ENCODE results near the gene LRTM2. TPM values are rescaled to one million over a fixed set of nuclear protein-coding genes. Genes with fewer than 3 reads are reported as not detected.

The LRTM2 gene
- total RNA-seq, 4 donors from 2014 or later, result not detected

DNA sequence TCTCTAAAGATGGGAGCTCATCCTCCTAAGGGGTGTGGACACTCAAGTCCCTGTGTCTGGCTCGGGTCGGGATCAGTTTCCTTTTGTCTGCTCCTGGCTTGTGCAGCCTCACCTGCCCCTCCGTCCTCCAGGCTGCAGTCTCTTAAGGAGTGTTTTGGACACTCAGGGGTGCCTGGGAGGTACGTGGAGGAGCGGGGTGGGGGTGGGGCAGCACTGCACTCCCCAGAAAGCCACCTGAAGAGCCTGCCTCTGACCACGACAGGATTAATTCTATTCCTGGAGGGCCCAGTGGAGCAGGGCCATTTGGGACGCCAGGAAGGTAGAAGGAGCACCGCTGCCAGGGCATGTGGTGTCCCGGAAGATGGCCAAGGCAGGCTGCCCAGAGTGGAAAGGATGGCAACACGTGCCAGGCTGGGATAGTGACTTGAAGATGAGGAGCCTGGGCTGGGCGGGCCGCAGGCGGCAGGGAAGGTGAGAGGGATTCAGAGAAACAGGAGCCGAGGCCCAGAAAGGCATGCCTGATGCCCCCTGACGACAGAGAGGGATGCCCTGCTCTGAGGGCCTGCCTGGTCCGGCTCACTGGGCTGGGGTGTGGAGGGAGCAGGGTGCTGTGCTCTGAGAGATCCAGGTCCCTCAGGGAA, 14.8 kb upstream of the LRTM2 start:
- 88 to 93% methylated on average over 13 to 15 of the region's 16 CpGs for WGBS, 2 donors
- TF ChIP-seq CTCF (IDR thresholded peaks at IDR 0.05), result no peak
- TF ChIP-seq POLR2A (IDR thresholded peaks at IDR 0.05), result no peak
- Histone ChIP-seq H3K4me1 (peaks cover 0 to 4% of the 10 kb centered on the region in 2 donors), H3K36me3 (no peaks in the 10 kb centered on the region), H3K9me3 (no peaks in the 10 kb centered on the region), H3K4me3 (replicated peaks in 1 of 3) (no peak overlapping the region), H3K27ac (no peak overlapping the region), H3K27me3 (no peaks in the 10 kb centered on the region)
- no peak for DNase-seq
- intact Hi-C loops (cut with DNase I), result loop anchor here (10.0 kb wide), 1 partner anchor 229 kb away; no protein-coding TSS in a partner anchor

DNA sequence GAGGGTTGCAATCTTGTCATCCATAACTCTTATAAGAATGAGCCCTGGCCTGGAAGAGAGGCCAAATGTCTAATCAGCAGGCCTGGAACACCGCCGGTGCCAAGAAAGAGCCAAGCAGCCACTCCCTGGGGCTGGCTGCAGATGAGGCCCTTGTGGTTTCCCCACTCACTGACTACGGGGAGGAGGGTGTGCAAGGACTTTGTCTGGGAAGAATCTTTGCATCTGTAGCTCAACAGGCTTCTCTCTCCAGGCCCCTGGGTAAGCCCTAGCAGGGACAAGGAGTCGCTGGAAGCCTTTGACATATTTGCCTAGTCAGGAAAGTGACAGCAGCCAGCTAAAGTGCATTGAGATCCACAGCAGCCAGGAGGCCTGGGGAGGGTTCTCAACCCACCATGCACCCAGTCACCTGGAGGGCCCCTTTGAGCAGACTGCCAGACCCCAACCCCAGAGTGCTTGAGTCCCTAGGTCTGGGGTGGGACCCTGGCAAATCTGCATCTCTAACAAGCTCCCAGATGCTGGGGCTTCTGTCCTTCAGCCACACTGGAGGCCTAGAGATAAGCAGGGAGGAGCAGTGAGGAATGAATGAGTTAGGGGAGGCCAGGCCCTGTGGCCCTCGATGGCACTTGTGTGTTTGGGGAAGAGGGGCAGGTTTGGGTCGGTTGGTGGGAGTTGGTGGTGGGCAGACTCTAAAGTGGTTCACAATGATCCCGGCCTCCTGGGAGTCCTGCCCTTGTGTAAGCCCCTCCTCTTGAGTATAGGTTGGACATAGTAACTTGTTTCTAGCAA, 13.9 kb upstream of the LRTM2 start:
- WGBS, 2 donors, result 69 to 70% methylated on average over 6 to 7 of the region's 7 CpGs
- no peak overlapping the region for H3K27ac ChIP-seq
- H3K36me3 ChIP-seq, result no peaks in the 10 kb centered on the region
- no peaks in the 10 kb centered on the region for H3K9me3 ChIP-seq
- TF ChIP-seq POLR2A (IDR thresholded peaks at IDR 0.05) (no peak), CTCF (IDR thresholded peaks at IDR 0.05) (no peak)
- H3K27me3 ChIP-seq, result no peaks in the 10 kb centered on the region
- intact Hi-C loops (cut with DNase I), result loop anchor here (10.0 kb wide), 1 partner anchor 228 kb away; no protein-coding TSS in a partner anchor
- H3K4me3 ChIP-seq (replicated peaks in 1 of 3), result no peak overlapping the region
- peaks cover 0 to 8% of the 10 kb centered on the region in 2 donors for H3K4me1 ChIP-seq
- no peak for DNase-seq

DNA sequence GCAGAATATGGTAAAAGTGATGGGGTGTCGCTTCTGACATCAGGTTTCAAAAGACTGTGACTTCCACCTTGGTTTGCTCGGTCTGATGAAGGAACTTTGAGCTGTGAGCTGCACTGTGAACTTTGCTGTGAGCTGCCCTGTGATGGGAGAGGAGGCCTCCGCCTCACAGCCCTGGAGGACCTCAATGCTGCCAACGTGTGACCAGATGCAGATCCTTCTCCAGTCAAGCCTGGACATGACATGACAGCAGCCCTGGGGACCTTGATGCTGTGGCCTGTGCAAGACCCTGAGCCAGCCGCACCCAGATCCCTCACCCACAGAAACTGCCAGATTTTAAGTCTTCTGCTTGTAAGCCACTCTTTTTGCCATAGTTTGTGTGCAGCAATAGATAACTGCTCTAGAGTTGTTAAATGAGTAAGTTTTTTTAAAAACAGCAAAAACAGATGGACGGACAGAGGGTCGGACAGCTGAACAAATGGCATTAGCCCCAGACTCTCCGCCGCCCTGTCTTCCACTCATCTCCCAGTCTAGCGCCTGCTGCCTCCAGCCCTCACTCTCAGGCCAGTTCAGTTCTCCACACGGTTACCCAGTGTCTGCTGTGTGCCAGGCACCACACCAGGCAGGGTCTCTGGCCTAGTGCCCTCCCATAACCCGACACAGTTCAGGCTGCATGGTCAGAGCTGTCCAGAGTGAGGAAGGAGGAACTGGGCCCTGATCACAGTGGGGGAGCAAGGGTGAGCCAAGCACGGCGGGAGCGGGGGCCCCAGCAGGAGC, 13.1 kb upstream of the LRTM2 start:
- intact Hi-C loops (cut with DNase I), result loop anchor here (10.0 kb wide), 1 partner anchor 228 kb away; no protein-coding TSS in a partner anchor
- Histone ChIP-seq H3K27me3 (no peaks in the 10 kb centered on the region), H3K9me3 (no peaks in the 10 kb centered on the region), H3K4me1 (peaks cover 0 to 8% of the 10 kb centered on the region in 2 donors), H3K4me3 (replicated peaks in 1 of 3) (no peak overlapping the region), H3K27ac (no peak overlapping the region), H3K36me3 (no peaks in the 10 kb centered on the region)
- TF ChIP-seq CTCF (IDR thresholded peaks at IDR 0.05) (no peak), POLR2A (IDR thresholded peaks at IDR 0.05) (no peak)
- no peak for DNase-seq
- WGBS, 2 donors, result 89% methylated on average over 15 of the region's 15 CpGs

GRCh38 chr12:1808036-1808797, 12.1 kb upstream of the LRTM2 start:
- H3K36me3 ChIP-seq, result no peaks in the 10 kb centered on the region
- intact Hi-C loops (cut with DNase I), result loop anchor here (10.0 kb wide), 1 partner anchor 227 kb away; no protein-coding TSS in a partner anchor
- H3K4me3 ChIP-seq (replicated peaks in 1 of 3), result no peak overlapping the region
- DNase-seq, result no peak
- no peak for TF ChIP-seq POLR2A (IDR thresholded peaks at IDR 0.05)
- TF ChIP-seq CTCF (IDR thresholded peaks at IDR 0.05), result no peak
- peaks cover 0 to 8% of the 10 kb centered on the region in 2 donors for H3K4me1 ChIP-seq
- H3K27ac ChIP-seq, result no peak overlapping the region
- no peaks in the 10 kb centered on the region for H3K27me3 ChIP-seq
- H3K9me3 ChIP-seq, result no peaks in the 10 kb centered on the region
- WGBS, 2 donors, result 83 to 84% methylated on average over 19 of the region's 19 CpGs
